ENCODE data around the gene PDCD1LG2.
"Not testable (repeated sequence)": the region's sequence is repeated elsewhere in the genome, so short reads cannot be mapped to it uniquely, and the experiment has no call there.

PDCD1LG2 gene

GRCh38 chr9:5510360-5510931 lies at the start of gene PDCD1LG2:
Gene PDCD1LG2, plus strand, starts transcription at chr9:5510531. Its CDS starts 12,016 bp downstream, at chr9:5522547.
- no peak for DNase-seq

- not testable (repeated sequence) for DNase-seq
Observed at GRCh38 chr9:5464831-5465330, 45.5 kb upstream of the PDCD1LG2 start.

GRCh38 chr9:5466005-5466404 lies 44.3 kb upstream of the PDCD1LG2 start:
- no peak for DNase-seq

- DNase-seq, result no peak
Observed at GRCh38 chr9:5466766-5467165, 43.6 kb upstream of the PDCD1LG2 start.

- no peak for DNase-seq
Observed at GRCh38 chr9:5468850-5469249, 41.5 kb upstream of the PDCD1LG2 start.

- DNase-seq, result no peak
Observed at GRCh38 chr9:5470122-5470521, 40.2 kb upstream of the PDCD1LG2 start.

GRCh38 chr9:5470816-5471215 lies 39.5 kb upstream of the PDCD1LG2 start:
- DNase-seq, result no peak

GRCh38 chr9:5475611-5476010 lies 34.7 kb upstream of the PDCD1LG2 start:
- DNase-seq, result not testable (repeated sequence)

GRCh38 chr9:5478206-5478605 lies 32.1 kb upstream of the PDCD1LG2 start:
- no peak for DNase-seq

GRCh38 chr9:5479994-5480694 lies 30.2 kb upstream of the PDCD1LG2 start:
- no peak for DNase-seq

- no peak for DNase-seq
Observed at GRCh38 chr9:5480919-5481318, 29.4 kb upstream of the PDCD1LG2 start.

GRCh38 chr9:5481322-5482040 lies 28.9 kb upstream of the PDCD1LG2 start:
- DNase-seq, result peak; percentile 46

- DNase-seq, result no peak
Observed at GRCh38 chr9:5482194-5482593, 28.1 kb upstream of the PDCD1LG2 start.

GRCh38 chr9:5483306-5483705 lies 27.0 kb upstream of the PDCD1LG2 start:
- peak; percentile 89 for DNase-seq

- peak; percentile 43 for DNase-seq
Observed at GRCh38 chr9:5485378-5486085, 24.8 kb upstream of the PDCD1LG2 start.

GRCh38 chr9:5486988-5487387 lies 23.3 kb upstream of the PDCD1LG2 start:
- peak; percentile 29 for DNase-seq

GRCh38 chr9:5488221-5489008 lies 21.9 kb upstream of the PDCD1LG2 start:
- DNase-seq, result no peak

GRCh38 chr9:5489630-5490490 lies 20.5 kb upstream of the PDCD1LG2 start:
- peak; percentile 29 for DNase-seq

- no peak for DNase-seq
Observed at GRCh38 chr9:5492965-5493678, 17.2 kb upstream of the PDCD1LG2 start.

- DNase-seq, result peak; percentile 85
Observed at GRCh38 chr9:5493679-5494511, 16.4 kb upstream of the PDCD1LG2 start.

All from hematopoietic multipotent progenitor cell treated with erythropoietin and hydrocortisone succinate and interleukin-3 and kit ligand, for 4 days (in vitro differentiated cells).